ENCODE results near the gene KPNB1.

- no peak for TF ChIP-seq GATA2 (IDR thresholded peaks at IDR 0.05; ENCODE audit: low read depth, low read length)
- no peak for TF ChIP-seq GATA3 (IDR thresholded peaks at IDR 0.05; ENCODE audit: low read depth, low read length)
Measured at GRCh38 chr17:47603830-47604597, 45.7 kb upstream of the KPNB1 start.
